ENCODE results near the gene C1QTNF6.
A peak's percentile ranks its signal among the peaks of the same experiment; 100 is the strongest.
"Not testable (repeated sequence)": the region's sequence is repeated elsewhere in the genome, so short reads cannot be mapped to it uniquely, and the experiment has no call there.

Gene C1QTNF6

GRCh38 chr22:37187891-37188761, at the start of gene C1QTNF6:
TSS of gene C1QTNF6 (minus strand) at chr22:37188247. CDS start at chr22:37188213, 34 bp downstream.
- DNase-seq (ENCODE audit: low spot score): no peak

- DNase-seq (ENCODE audit: low spot score): no peak
These were observed 48.0 kb upstream of the C1QTNF6 start for GRCh38 chr22:37235897-37236607.

GRCh38 chr22:37234736-37235711, 47.0 kb upstream of the C1QTNF6 start:
- no peak for DNase-seq (ENCODE audit: low spot score)

- DNase-seq (ENCODE audit: low spot score): no peak
These were observed 45.9 kb upstream of the C1QTNF6 start for GRCh38 chr22:37233751-37234631.

- not testable (repeated sequence) for DNase-seq (ENCODE audit: low spot score)
These were observed 45.3 kb upstream of the C1QTNF6 start for GRCh38 chr22:37233371-37233750.

GRCh38 chr22:37232140-37232998, 44.3 kb upstream of the C1QTNF6 start:
- DNase-seq (ENCODE audit: low spot score): no peak

GRCh38 chr22:37231406-37232139, 43.5 kb upstream of the C1QTNF6 start:
- DNase-seq (ENCODE audit: low spot score): no peak

GRCh38 chr22:37230673-37231405, 42.8 kb upstream of the C1QTNF6 start:
- DNase-seq (ENCODE audit: low spot score): no peak

GRCh38 chr22:37229805-37230672, 42.0 kb upstream of the C1QTNF6 start:
- DNase-seq (ENCODE audit: low spot score): no peak

GRCh38 chr22:37229012-37229804, 41.2 kb upstream of the C1QTNF6 start:
- no peak for DNase-seq (ENCODE audit: low spot score)

GRCh38 chr22:37228106-37229011, 40.3 kb upstream of the C1QTNF6 start:
- peak; percentile 65 for DNase-seq (ENCODE audit: low spot score)

- no peak for DNase-seq (ENCODE audit: low spot score)
These were observed 38.5 kb upstream of the C1QTNF6 start for GRCh38 chr22:37226514-37226913.

- no peak for DNase-seq (ENCODE audit: low spot score)
These were observed 38.0 kb upstream of the C1QTNF6 start for GRCh38 chr22:37226087-37226486.

- DNase-seq (ENCODE audit: low spot score): no peak
These were observed 37.4 kb upstream of the C1QTNF6 start for GRCh38 chr22:37225481-37225880.

GRCh38 chr22:37224757-37225420, 36.8 kb upstream of the C1QTNF6 start:
- DNase-seq (ENCODE audit: low spot score): no peak

Data from Ammon's horn (tissue), 1 donor.